Measurements from ENCODE around the gene VAMP8. TPM values are rescaled to one million over a fixed set of nuclear protein-coding genes. Genes with fewer than 3 reads are reported as not detected.
"Not testable (repeated sequence)": the region's sequence is repeated elsewhere in the genome, so short reads cannot be mapped to it uniquely, and the experiment has no call there.

VAMP8 gene
- total RNA-seq, 2 experiments from 2014 or later, result 99.6 to 124 TPM

DNA sequence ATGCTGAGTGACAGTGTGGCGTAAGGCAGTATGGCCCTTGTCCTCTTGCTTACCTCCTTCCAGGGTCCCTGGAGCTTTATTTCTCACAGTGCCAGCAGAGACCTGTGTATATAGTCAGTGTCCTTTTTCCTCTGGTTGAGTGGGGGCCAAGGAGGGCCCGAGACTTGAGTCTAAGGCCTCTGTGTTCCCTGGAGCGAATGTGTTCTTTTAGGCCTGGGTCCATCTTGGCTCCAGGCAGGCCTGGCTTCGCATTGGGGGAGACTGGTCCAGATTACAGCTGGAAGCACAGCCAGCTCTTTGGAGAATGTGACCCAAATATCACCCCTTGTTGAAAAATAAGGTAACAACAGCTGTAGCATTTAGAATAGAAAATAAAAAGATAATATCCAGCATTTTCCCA lies 11.8 kb downstream of the VAMP8 start:
- DNase-seq (no peak), ATAC-seq (no peak)
- H3K27ac Mint-ChIP-seq, result no peak overlapping the region
- H3K36me3 Mint-ChIP-seq, result peaks cover 1% of the 10 kb centered on the region
- H3K4me1 Mint-ChIP-seq, result peaks cover 37% of the 10 kb centered on the region
- CTCF ChIA-PET, result no interaction called here
- no peaks in the 10 kb centered on the region for H3K9me3 Mint-ChIP-seq (ENCODE audit: low read depth)
- no peak overlapping the region for H3K4me3 Mint-ChIP-seq
- no peaks in the 10 kb centered on the region for H3K27me3 Mint-ChIP-seq

DNA sequence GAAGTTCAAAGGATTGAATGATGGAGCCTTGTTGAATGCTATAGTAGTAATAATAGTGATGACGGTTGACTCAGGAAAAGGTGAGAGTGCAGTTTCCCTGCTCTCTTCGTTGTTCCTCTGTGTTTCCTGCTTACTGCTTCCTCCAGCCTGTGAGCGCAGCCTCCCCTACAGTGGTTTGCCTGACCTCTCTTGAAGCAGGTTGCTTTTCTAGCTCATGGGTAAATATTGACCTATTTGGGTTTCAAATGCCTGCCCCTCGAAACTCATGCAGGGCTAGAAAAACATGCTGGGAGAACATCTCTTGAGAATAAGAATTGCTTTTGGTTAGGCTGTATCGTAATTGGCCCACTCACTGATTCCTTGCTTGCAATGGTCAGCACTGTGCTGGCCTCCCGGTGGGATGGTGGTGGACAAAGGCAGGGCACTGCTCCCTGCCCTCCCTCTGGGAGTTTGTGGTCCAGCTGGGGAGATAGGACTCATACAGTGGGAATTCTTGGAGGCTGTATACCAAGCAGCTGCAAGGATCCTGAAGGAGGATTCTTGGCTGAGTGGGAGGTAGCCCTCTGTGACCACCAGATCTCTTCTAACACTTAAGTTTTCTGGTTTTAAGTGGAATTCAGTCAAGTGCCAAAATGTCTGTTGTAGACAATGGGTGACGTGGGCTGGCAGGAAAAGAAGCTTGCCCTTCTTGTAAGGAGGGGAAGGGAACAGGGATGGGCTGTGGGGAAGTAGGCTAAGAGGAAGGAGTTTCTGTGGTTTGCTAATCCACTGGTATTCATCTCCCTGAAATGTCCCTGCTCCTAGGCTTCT lies 12.8 kb downstream of the VAMP8 start:
- CTCF ChIA-PET, result no interaction called here
- no peak overlapping the region for H3K27ac Mint-ChIP-seq
- H3K27me3 Mint-ChIP-seq, result no peaks in the 10 kb centered on the region
- no peaks in the 10 kb centered on the region for H3K9me3 Mint-ChIP-seq (ENCODE audit: low read depth)
- no peak for DNase-seq
- H3K4me3 Mint-ChIP-seq, result no peak overlapping the region
- H3K36me3 Mint-ChIP-seq, result peaks cover 1% of the 10 kb centered on the region
- peaks cover 40% of the 10 kb centered on the region for H3K4me1 Mint-ChIP-seq
- ATAC-seq, result no peak

DNA sequence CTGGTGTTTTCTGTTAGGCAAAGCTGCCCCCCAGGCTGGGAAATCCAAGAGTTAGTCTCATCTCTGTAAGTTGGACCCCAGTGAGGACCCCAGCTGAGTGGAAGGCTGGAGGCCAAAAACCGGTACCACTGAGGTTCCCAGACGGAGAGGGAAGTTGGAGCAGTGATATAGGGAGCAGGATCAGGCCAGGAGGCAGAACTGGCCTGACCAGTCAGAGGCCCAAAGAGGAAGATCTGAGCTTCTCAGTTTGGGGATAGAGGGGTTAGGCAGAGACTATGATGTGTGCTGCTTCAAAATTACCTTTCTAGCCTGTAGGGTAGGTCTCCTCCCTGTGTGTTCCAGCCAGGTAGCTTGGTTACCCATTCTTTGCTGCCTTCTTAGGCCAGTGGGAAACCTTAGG lies 13.6 kb downstream of the VAMP8 start:
- H3K27me3 Mint-ChIP-seq, result no peaks in the 10 kb centered on the region
- peaks cover 1% of the 10 kb centered on the region for H3K36me3 Mint-ChIP-seq
- H3K4me1 Mint-ChIP-seq, result peaks cover 33% of the 10 kb centered on the region
- no peak overlapping the region for H3K4me3 Mint-ChIP-seq
- H3K27ac Mint-ChIP-seq, result no peak overlapping the region
- CTCF ChIA-PET, result no interaction called here
- ATAC-seq (no peak), DNase-seq (no peak)
- H3K9me3 Mint-ChIP-seq (ENCODE audit: low read depth), result no peaks in the 10 kb centered on the region

DNA sequence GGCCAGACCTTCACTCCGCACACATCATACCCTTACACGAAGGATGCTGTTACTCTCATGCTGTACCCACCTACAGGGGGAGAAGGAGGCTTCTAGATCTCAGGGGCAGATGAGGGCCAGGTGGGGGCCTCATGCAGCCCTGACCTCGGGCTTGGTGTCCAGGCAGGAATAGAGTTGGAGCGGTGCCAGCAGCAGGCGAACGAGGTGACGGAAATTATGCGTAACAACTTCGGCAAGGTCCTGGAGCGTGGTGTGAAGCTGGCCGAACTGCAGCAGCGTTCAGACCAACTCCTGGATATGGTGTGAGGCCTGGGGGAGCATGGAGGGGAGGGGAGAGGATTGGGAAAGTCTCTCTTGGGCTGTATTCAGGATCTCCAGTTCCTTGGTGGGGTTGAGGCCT lies 14.2 kb downstream of the VAMP8 start:
- DNase-seq (no peak), ATAC-seq (no peak)
- Mint-ChIP-seq H3K27ac (no peak overlapping the region), H3K27me3 (no peaks in the 10 kb centered on the region), H3K36me3 (peaks cover 1% of the 10 kb centered on the region), H3K4me1 (peaks cover 34% of the 10 kb centered on the region), H3K4me3 (no peak overlapping the region), H3K9me3 (ENCODE audit: low read depth) (no peaks in the 10 kb centered on the region)
- CTCF ChIA-PET, result no interaction called here

DNA sequence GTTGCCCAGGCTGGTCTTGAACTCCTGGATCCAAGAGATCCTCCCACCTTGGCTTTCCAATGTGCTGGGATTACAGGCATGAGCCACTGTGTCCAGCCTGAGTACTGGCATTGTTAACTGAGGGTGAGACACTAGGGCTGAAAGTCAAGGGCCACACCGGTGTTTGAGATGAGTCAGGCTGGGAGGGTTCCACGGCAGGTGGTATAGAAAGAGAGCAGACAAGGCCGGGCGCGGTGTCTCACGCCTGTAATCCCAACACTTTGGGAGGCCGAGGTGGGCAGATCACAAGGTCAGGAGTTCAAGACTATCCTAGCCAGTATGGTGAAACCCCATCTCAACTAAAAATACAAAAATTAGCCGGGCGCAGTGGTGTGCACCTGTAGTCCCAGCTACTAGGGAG lies 14.9 kb downstream of the VAMP8 start:
- DNase-seq; H3K27ac Mint-ChIP-seq; H3K9me3 Mint-ChIP-seq (ENCODE audit: low read depth); H3K27me3 Mint-ChIP-seq; H3K36me3 Mint-ChIP-seq; H3K4me3 Mint-ChIP-seq; ATAC-seq; CTCF ChIA-PET: not testable (repeated sequence)
- peaks cover 41% of the 10 kb centered on the region for H3K4me1 Mint-ChIP-seq

DNA sequence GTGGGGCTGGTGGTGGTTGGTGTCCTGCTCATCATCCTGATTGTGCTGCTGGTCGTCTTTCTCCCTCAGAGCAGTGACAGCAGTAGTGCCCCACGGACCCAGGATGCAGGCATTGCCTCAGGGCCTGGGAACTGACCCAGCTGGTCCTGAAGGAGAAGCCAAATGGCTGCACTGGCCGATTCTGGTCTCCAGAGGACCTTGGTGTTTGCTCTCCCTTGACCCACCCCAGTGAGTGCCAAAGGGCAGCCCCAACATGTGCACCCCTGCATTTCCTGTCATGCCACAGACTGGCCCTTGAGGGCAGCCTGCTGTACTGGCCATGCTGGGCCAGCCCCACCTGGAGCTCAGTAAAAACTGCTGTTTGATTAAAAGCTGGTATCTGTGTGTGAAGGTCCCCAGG lies 15.6 kb downstream of the VAMP8 start:
- no peak for DNase-seq
- H3K9me3 Mint-ChIP-seq (ENCODE audit: low read depth), result no peaks in the 10 kb centered on the region
- H3K27ac Mint-ChIP-seq, result no peak overlapping the region
- H3K27me3 Mint-ChIP-seq, result no peaks in the 10 kb centered on the region
- peaks cover 37% of the 10 kb centered on the region for H3K4me1 Mint-ChIP-seq
- H3K4me3 Mint-ChIP-seq, result no peak overlapping the region
- ATAC-seq, result no peak
- H3K36me3 Mint-ChIP-seq, result peaks cover 8% of the 10 kb centered on the region
- CTCF ChIA-PET, result no interaction called here

DNA sequence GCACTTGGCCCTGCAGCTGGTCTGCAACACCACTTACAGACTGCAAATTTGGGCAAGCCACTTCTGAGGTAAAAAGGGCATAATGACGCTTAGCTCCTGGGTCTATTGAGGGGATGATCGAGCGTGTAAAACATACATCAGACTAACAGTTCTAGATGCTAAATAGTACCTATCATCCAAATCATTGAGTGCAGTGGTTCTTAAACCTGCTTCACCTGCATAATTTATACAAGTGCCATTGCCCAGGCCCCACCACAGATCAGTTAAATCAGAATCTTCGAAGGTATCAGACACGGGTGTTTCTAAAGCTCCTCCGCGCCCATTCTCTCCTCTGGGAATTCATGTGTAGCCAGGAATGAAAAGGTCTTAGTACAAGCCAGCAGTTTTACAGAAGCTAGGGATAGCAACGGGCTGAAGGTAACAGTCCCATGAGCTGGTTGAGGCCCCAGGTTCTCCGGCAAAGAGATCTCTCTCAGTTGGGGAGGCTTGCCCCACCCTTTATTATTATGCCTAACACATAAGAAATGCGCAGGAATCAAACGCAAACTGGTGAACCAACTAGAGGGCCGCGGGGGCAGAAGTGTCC lies 17.4 kb downstream of the VAMP8 start:
- Mint-ChIP-seq H3K36me3 (peaks cover 9% of the 10 kb centered on the region), H3K4me3 (peak overlapping the region; percentile 97), H3K27me3 (no peaks in the 10 kb centered on the region), H3K27ac (peak overlapping the region; percentile 91), H3K9me3 (ENCODE audit: low read depth) (no peaks in the 10 kb centered on the region), H3K4me1 (peaks cover 35% of the 10 kb centered on the region)
- ATAC-seq (no peak), DNase-seq (no peak)
- CTCF ChIA-PET, result interaction anchor here (0.8 to 2.7 kb wide), 9 partner anchors 9 to 175 kb away, joined by 3 to 15 read pairs (median 4); partner anchors contain the start of gene USP39

DNA sequence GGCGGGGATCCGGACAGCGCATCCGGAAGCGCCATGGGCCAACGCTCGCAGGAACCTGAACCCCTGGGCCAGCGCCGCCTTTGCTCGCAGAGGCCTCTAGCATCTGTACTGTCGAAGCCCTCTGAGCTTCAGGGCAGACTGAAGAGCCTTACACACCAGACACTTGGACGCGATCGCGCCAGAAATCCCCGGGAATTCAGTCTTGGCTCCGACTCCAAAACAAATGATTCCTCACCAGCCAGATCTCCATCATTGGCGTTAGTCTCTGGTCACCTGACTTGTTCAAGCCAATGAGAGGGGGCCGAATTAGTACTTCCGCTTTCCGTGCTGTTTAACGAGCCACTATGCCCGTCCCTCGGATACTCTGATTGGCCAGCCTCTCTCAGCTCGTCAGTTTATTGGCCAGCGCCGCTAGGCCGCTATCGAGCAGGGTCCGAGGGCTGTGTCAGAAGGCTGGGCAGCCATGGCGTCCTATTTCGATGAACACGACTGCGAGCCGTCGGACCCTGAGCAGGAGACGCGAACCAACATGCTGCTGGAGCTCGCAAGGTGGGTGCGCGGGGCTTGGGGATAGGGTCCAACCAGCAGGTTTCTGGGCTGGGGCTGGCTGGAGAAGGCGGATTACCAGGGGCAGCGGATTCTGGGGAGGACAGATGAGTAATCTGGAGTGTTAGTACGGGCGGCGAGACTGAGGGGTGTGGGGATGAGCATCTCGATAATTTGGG lies 18.1 kb downstream of the VAMP8 start, which contains the start of gene RNF181:
Gene RNF181 (plus strand): TSS at position 445 of the 725 bp plus-strand sequence. CDS start 19 bp downstream, at position 464.
- no peaks in the 10 kb centered on the region for H3K27me3 Mint-ChIP-seq
- peak within 1 kb of the TSS; percentile 91 for H3K27ac Mint-ChIP-seq
- peaks cover 31% of the 10 kb centered on the region for H3K4me1 Mint-ChIP-seq
- H3K36me3 Mint-ChIP-seq, result peaks cover 9% of the 10 kb centered on the region
- peak; percentile 99 for ATAC-seq
- peak within 1 kb of the TSS; percentile 97 for H3K4me3 Mint-ChIP-seq
- DNase-seq, result peak; percentile 97
- H3K9me3 Mint-ChIP-seq (ENCODE audit: low read depth), result no peaks in the 10 kb centered on the region
- CTCF ChIA-PET, result interaction anchor here (0.9 to 2.7 kb wide), 10 partner anchors 10 to 176 kb away, joined by 3 to 15 read pairs (median 4); partner anchors contain the start of gene C2orf68

DNA sequence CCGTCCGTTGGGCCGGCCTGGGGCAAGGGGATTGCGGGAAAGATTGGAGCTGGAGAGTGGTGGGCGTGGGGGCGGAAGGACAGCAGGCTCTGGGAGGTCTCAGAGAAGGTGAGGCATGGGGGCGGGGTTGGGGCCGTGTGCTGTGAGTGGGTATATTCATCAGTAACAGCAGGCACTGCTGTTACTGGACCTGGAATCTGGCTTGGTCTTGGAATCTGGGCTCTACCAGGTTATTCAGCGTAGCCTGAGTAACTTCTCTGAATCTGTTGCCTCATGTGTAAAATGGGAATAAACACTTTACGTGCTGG lies 18.6 kb downstream of the VAMP8 start:
- Mint-ChIP-seq H3K36me3 (peaks cover 9% of the 10 kb centered on the region), H3K27ac (peak overlapping the region; percentile 91), H3K4me3 (peak overlapping the region; percentile 97), H3K4me1 (peaks cover 31% of the 10 kb centered on the region), H3K9me3 (ENCODE audit: low read depth) (no peaks in the 10 kb centered on the region), H3K27me3 (no peaks in the 10 kb centered on the region)
- no peak for DNase-seq
- CTCF ChIA-PET, result interaction anchor here (0.9 to 2.7 kb wide), 12 partner anchors 9 to 176 kb away, joined by 3 to 15 read pairs (median 4); partner anchors contain the start of genes C2orf68 and USP39
- ATAC-seq, result peak; percentile 6

DNA sequence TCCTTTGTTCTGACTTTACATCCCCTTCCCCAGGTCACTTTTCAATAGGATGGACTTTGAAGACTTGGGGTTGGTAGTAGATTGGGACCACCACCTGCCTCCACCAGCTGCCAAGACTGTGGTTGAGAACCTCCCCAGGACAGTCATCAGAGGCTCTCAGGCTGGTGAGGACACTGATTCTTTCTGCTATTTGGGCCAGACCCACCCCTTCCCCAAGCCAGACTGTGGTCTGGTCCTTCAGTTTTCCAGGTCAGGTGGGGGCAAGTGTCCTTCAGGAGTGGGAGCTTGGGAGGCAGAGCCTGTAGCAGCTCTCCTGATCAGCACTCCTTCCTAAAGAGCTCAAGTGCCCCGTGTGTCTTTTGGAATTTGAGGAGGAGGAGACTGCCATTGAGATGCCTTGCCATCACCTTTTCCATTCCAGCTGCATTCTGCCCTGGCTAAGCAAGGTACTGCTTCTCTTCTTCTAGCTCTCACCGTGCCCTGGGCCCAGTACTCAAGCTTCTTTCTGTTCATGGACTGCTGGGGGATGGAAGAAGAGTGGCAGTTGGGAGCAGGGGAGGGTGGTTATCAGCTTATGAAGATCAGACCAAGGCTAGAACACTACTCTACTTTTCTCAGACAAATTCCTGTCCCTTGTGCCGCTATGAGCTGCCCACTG lies 19.2 kb downstream of the VAMP8 start:
- peaks cover 31% of the 10 kb centered on the region for H3K4me1 Mint-ChIP-seq
- H3K9me3 Mint-ChIP-seq (ENCODE audit: low read depth), result no peaks in the 10 kb centered on the region
- peak overlapping the region; percentile 91 for H3K27ac Mint-ChIP-seq
- H3K27me3 Mint-ChIP-seq, result no peaks in the 10 kb centered on the region
- H3K36me3 Mint-ChIP-seq, result peaks cover 9% of the 10 kb centered on the region
- ATAC-seq (no peak), DNase-seq (no peak)
- CTCF ChIA-PET, result interaction anchor here (0.9 to 2.7 kb wide), 8 partner anchors 9 to 177 kb away, joined by 3 to 15 read pairs (median 4); partner anchors contain the start of genes C2orf68 and USP39
- peak overlapping the region; percentile 97 for H3K4me3 Mint-ChIP-seq

DNA sequence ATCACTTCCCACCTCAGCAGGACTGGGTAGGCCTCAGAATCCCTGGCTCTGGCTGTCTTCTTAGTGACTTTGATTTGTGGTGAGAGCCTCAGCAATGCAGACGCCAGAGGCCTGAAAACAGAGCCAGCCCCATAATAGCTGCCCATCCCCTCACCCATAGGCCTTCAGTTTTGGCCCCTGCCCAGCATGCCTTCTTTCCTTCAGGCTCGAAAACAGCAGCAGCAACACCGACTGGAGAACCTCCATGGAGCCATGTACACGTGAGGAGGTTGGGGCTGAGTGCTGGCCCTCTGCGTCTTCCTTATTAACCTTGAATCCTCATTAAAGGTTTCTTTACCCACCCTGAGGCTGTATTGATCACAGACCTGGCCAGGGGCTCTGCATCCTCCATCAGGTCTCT lies 19.9 kb downstream of the VAMP8 start:
- Mint-ChIP-seq H3K4me3 (peak overlapping the region; percentile 97), H3K4me1 (peaks cover 35% of the 10 kb centered on the region), H3K27ac (peak overlapping the region; percentile 91), H3K9me3 (ENCODE audit: low read depth) (no peaks in the 10 kb centered on the region), H3K36me3 (peaks cover 9% of the 10 kb centered on the region), H3K27me3 (no peaks in the 10 kb centered on the region)
- CTCF ChIA-PET, result interaction anchor here (1.1 to 2.7 kb wide), 4 partner anchors 8 to 40 kb away, joined by 3 to 15 read pairs (median 8); partner anchors contain the start of gene USP39
- ATAC-seq (no peak), DNase-seq (no peak)

DNA sequence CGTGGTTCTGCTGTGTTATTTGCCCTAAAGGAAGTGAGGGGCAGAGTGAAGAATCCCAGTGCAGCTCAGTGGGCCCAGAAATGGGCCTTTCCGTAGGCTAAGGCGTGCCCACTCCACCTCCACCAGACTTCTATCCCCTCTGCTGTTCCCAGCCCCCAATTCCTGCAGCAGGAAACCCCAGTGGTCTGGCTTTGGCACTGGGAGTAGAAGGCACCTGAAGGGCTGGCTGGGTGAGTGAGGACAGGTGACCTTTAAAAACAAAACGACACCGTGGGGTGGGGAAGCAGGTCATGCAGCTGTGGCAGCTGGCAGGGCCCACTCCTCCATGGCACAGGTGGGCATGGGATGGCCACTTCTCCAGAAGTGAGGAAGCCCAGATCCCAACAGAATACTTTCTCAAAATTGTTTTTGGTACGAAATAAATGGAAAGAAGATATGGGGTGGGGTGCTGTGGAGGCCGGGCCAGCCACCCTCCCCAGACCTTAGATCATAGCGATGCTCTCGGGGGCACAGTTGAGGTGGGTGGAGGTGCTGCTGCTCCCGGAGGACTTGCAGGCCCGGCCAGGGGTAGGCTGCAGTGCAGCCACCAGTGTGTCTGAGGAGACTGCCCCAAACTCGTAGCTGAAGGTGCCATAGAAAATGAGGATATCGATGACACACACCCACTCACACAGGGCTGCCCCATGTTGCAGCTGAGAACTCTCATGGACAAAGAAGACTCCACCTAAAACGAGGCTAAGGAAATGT lies 21.4 kb downstream of the VAMP8 start:
- CTCF ChIA-PET, result interaction anchor here (1.3 kb wide), 1 partner anchor 38 kb away, joined by 4 read pairs; the partner anchor contains the start of gene GGCX
- no peak for ATAC-seq
- Mint-ChIP-seq H3K9me3 (ENCODE audit: low read depth) (no peaks in the 10 kb centered on the region), H3K27ac (no peak overlapping the region), H3K4me3 (no peak overlapping the region), H3K27me3 (peaks cover 2% of the 10 kb centered on the region), H3K4me1 (peaks cover 43% of the 10 kb centered on the region), H3K36me3 (peaks cover 8% of the 10 kb centered on the region)
- DNase-seq, result no peak

All from activated CD8-positive, alpha-beta memory T cell treated with anti-CD3 and anti-CD28 coated beads, Interleukin-2, amount 10 ng/mL, durations not matched to agents 7 days and 5 days (primary cell).